ENCODE data around the gene ASTE1.

DNA sequence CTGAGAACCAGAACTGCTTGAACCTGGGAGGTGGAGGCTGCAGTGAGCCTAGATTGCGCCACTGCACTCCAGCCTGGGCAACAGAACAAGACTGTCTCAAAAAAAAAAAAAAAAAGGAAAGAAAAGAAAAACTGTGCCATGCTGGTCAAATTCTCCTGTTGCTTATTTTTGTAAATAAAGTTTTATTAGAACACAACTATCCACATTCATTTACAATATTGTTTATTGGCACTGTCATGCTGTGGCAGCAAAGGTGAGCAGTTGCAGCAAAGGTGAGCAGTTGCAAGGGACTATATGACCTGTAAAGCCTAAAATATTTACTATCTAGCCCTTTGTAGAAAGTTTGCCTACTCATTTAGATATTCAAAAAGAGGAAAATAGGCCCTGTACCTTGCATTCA is 18.3 kb downstream of the ASTE1 start:
- TF ChIP-seq ZFX (IDR thresholded peaks at IDR 0.05; ENCODE audit: borderline replicate concordance): no peak
- TF ChIP-seq, protein P1, sequence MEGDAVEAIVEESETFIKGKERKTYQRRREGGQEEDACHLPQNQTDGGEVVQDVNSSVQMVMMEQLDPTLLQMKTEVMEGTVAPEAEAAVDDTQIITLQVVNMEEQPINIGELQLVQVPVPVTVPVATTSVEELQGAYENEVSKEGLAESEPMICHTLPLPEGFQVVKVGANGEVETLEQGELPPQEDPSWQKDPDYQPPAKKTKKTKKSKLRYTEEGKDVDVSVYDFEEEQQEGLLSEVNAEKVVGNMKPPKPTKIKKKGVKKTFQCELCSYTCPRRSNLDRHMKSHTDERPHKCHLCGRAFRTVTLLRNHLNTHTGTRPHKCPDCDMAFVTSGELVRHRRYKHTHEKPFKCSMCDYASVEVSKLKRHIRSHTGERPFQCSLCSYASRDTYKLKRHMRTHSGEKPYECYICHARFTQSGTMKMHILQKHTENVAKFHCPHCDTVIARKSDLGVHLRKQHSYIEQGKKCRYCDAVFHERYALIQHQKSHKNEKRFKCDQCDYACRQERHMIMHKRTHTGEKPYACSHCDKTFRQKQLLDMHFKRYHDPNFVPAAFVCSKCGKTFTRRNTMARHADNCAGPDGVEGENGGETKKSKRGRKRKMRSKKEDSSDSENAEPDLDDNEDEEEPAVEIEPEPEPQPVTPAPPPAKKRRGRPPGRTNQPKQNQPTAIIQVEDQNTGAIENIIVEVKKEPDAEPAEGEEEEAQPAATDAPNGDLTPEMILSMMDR (IDR thresholded peaks at IDR 0.05): no peak
